K562 (cell line): Measurements from ENCODE around the gene SPRING1. TPM values are rescaled to one million over a fixed set of nuclear protein-coding genes. Genes with fewer than 3 reads are reported as not detected.

Experiments used
- BDP1 ChIP-seq: IDR thresholded peaks from 3 replicates; pipeline ENCODE4 v1.6.1; 2011; ENCODE audit not compliant: insufficient read length, insufficient read depth
- CBFA2T2 ChIP-seq: fragments of 450-650 bp; conservative IDR thresholded peaks from 2 replicates; pipeline ENCODE4 v1.6.1; 2017; ENCODE audit warnings: mild to moderate bottlenecking
- COPS2 ChIP-seq: fragments of 450-650 bp; conservative IDR thresholded peaks from 2 replicates; pipeline ENCODE4 v1.6.1; 2016; ENCODE audit warnings: mild to moderate bottlenecking, moderate library complexity
- ERF ChIP-seq: fragments of 450-650 bp; formaldehyde crosslinking; IDR thresholded peaks from 2 replicates; pipeline ENCODE4 v1.4.0; 2020; ENCODE audit warnings: mild to moderate bottlenecking, mixed read lengths
- GTF2E2 ChIP-seq: fragments of 200-800 bp; sonication (Bioruptor generic); IDR thresholded peaks from 2 replicates; pipeline ENCODE4 v1.6.1; 2016; ENCODE audit warnings: missing genetic modification characterization, missing compliant biosample characterization
- HSF4 ChIP-seq: fragments of 250-450 bp; sonication (Bioruptor Pico); IDR thresholded peaks from 2 replicates; pipeline ENCODE4 v2.1.2; 2022; ENCODE audit warnings: mild to moderate bottlenecking, moderate library complexity, borderline replicate concordance
- KLF1 ChIP-seq: fragments of 450-650 bp; IDR thresholded peaks from 2 replicates; pipeline ENCODE4 v1.6.1; 2016; ENCODE audit warnings: missing genetic modification characterization, missing compliant biosample characterization
- MAFF ChIP-seq: IDR thresholded peaks from 2 replicates; pipeline ENCODE4 v1.6.1; 2012; ENCODE audit warnings: low read length, improper control_type of control experiment
- MEIS2 ChIP-seq: fragments of 450-650 bp; IDR thresholded peaks from 2 replicates; pipeline ENCODE4 v1.6.1; 2014; ENCODE audit warnings: mild to moderate bottlenecking; ENCODE audit not compliant: partially characterized antibody
- MXI1 ChIP-seq: IDR thresholded peaks from 2 replicates; pipeline ENCODE4 v1.6.1; 2011; ENCODE audit warnings: low read depth, mild to moderate bottlenecking, improper control_type of control experiment, low read length
- NUFIP1 ChIP-seq: fragments of 450-650 bp; IDR thresholded peaks from 2 replicates; pipeline ENCODE4 v1.6.1; 2018; ENCODE audit not compliant: partially characterized antibody
- PCBP1 ChIP-seq: fragments of 200-400 bp; formaldehyde crosslinking; IDR thresholded peaks from 2 replicates; pipeline ENCODE4 v1.6.1; 2018; ENCODE audit warnings: mild to moderate bottlenecking, low read depth, low read length; ENCODE audit not compliant: poor library complexity, severe bottlenecking
- PCBP2 ChIP-seq: fragments of 200-400 bp; formaldehyde crosslinking; IDR thresholded peaks from 2 replicates; pipeline ENCODE4 v1.6.1; 2018; ENCODE audit warnings: low read length, low read depth, mild to moderate bottlenecking, moderate library complexity; ENCODE audit not compliant: poor library complexity, severe bottlenecking
- RFX1 ChIP-seq: fragments of 450-650 bp; IDR thresholded peaks from 2 replicates; pipeline ENCODE4 v1.6.1; 2016; ENCODE audit warnings: mild to moderate bottlenecking, moderate library complexity
- RUNX1 ChIP-seq: sonication (generic); IDR thresholded peaks from 2 replicates; pipeline ENCODE4 v1.6.1; 2016; ENCODE audit warnings: antibody characterized with exemption, low read depth
- TRIM24 ChIP-seq, 2 experiments: fragments of 450-650 bp; IDR thresholded peaks; 2 replicates each; pipeline ENCODE4 v1.6.1; 2016
- XRCC3 ChIP-seq: fragments of 450-650 bp; IDR thresholded peaks from 2 replicates; pipeline ENCODE4 v1.6.1; 2017; ENCODE audit warnings: mild to moderate bottlenecking, moderate library complexity
- XRCC5 ChIP-seq: fragments of 200-400 bp; formaldehyde crosslinking; IDR thresholded peaks from 2 replicates; pipeline ENCODE4 v1.6.1; 2017; ENCODE audit warnings: low read depth, mild to moderate bottlenecking, low read length
- YBX1 ChIP-seq: fragments of 450-650 bp; IDR thresholded peaks from 2 replicates; pipeline ENCODE4 v1.7.1; 2016; ENCODE audit warnings: mild to moderate bottlenecking
- ZNF174 ChIP-seq: fragments of 250-450 bp; sonication (Bioruptor Pico); IDR thresholded peaks from 2 replicates; pipeline ENCODE4 v1.4.0; 2020; ENCODE audit warnings: mild to moderate bottlenecking
- ZNF24 ChIP-seq: fragments of 450-650 bp; IDR thresholded peaks from 2 replicates; pipeline ENCODE4 v1.6.1; 2016
- ZNF282 ChIP-seq: sonication (generic); formaldehyde crosslinking; IDR thresholded peaks from 2 replicates; pipeline ENCODE4 v1.8.1; 2023; ENCODE audit warnings: missing genetic modification reagents
- polyA plus RNA-seq, 8 experiments: library from polyadenylated mRNA; depleted of rRNA in 4 of 8; stranded (reverse) in 5 of 8; unstranded in 3 of 8; fragments of >200 nt; fragmentation: Nextera tagmentation in 2 of 8; fragmentation: Illumina TruSeq in 1 of 8; extraction: Ambion mirVana in 2 of 8; extraction: Trizol in 1 of 8; gene quantifications; 2 replicates each; pipeline versions ENCODE4 v1.2.1 to v1.2.3, GENCODE V29; 2011 to 2014; ENCODE audit warnings: inconsistent platforms in 1 of 8, missing spikeins in 1 of 8
- total RNA-seq, 7 experiments: library from RNA; depleted of rRNA in 6 of 7; stranded (reverse); fragments of >200 nt in 6 of 7; fragmentation: Illumina TruSeq in 2 of 7; extraction: Trizol in 2 of 7; gene quantifications; 2 replicates each; pipeline versions ENCODE4 v1.2.1 to v1.2.3, GENCODE V29; 2011 to 2021; ENCODE audit warnings: low replicate concordance in 1 of 7
- TF ChIP-seq, protein P1 (sequence below): fragments of 150-350 bp; IDR thresholded peaks from 2 replicates; pipeline ENCODE4 v1.6.1; 2014; ENCODE audit warnings: low read depth, mild to moderate bottlenecking, low read length, borderline replicate concordance
- TF ChIP-seq, protein P2 (sequence below): fragments of 450-650 bp; IDR thresholded peaks from 2 replicates; pipeline ENCODE4 v1.6.1; 2014; ENCODE audit warnings: low read depth, mild to moderate bottlenecking, moderate library complexity, borderline replicate concordance
- TF ChIP-seq, protein P3 (sequence below): fragments of 250-450 bp; sonication (Bioruptor Pico); IDR thresholded peaks from 2 replicates; pipeline ENCODE4 v1.8.0; 2022; ENCODE audit warnings: inconsistent platforms

The SPRING1 gene
- total and polyA plus RNA-seq, 9 of the 15 experiments (the other 6 are each of a cell fraction or from before 2014, with no cell fraction given): 1.1 to 20.0 (median 8.0) TPM

DNA sequence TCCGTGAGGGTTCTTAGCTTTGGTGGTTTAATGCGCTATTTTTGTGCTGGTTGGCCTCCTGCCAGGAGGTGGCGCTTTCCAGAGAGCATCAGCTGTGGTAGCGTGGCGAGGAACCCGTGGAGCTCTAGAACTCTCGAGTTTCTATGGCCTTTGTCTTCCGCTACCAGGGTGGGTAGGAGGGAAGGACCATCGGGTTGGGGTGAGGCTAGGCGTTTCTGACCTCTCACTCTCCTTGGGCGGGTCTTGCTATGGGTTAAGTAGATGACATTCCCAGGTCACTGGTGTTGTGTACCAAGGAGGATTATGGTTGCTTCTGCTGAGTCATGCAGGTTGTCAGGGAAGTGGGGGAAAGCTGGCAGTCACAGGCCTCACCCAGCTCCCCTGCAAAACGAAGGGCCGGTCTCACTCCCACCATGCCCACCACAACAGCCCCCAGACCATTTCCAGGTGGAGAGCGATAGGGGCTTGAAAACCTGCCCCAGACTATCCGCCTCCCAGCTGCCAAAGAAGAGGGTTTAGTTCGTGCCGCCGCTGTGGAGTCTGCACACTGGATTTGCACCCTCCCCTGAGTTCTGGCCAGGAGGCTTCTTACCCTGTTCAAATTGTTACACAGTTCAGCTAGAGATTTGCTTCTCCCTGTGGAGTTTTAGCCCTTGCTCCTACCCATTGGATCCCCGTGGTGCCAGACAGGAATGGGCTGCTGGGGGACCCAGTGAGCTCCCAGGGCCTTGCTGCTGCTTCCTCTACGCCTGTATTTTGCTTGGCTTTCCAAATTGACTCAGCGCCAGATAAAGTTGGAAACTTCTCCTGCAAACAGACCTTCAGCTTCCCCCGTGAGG is 22.1 kb upstream of the SPRING1 start (continued):
- TF ChIP-seq, protein P1, sequence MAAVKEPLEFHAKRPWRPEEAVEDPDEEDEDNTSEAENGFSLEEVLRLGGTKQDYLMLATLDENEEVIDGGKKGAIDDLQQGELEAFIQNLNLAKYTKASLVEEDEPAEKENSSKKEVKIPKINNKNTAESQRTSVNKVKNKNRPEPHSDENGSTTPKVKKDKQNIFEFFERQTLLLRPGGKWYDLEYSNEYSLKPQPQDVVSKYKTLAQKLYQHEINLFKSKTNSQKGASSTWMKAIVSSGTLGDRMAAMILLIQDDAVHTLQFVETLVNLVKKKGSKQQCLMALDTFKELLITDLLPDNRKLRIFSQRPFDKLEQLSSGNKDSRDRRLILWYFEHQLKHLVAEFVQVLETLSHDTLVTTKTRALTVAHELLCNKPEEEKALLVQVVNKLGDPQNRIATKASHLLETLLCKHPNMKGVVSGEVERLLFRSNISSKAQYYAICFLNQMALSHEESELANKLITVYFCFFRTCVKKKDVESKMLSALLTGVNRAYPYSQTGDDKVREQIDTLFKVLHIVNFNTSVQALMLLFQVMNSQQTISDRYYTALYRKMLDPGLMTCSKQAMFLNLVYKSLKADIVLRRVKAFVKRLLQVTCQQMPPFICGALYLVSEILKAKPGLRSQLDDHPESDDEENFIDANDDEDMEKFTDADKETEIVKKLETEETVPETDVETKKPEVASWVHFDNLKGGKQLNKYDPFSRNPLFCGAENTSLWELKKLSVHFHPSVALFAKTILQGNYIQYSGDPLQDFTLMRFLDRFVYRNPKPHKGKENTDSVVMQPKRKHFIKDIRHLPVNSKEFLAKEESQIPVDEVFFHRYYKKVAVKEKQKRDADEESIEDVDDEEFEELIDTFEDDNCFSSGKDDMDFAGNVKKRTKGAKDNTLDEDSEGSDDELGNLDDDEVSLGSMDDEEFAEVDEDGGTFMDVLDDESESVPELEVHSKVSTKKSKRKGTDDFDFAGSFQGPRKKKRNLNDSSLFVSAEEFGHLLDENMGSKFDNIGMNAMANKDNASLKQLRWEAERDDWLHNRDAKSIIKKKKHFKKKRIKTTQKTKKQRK: no peak
- TF ChIP-seq RUNX1 (no peak), NUFIP1 (no peak), MXI1 (no peak), TRIM24 (IDR thresholded peaks at IDR 0.05) (no peak), YBX1 (no peak), ZNF282 (no peak), KLF1 (tag) (no peak), MEIS2 (no peak), PCBP2 (no peak), BDP1 (no peak), GTF2E2 (tag) (no peak), ERF (CRISPR knock-in tag) (no peak), XRCC3 (no peak), PCBP1 (no peak), XRCC5 (no peak), COPS2 (no peak), ZNF24 (peak; percentile 44; the same call in 1 of the 2 replicates), ZNF174 (CRISPR knock-in tag) (no peak), CBFA2T2 (no peak), MAFF (peak; percentile 80), RFX1 (peak; percentile 31; the same call in 1 of the 2 replicates), HSF4 (CRISPR knock-in tag) (no peak)
- TF ChIP-seq, protein P2, sequence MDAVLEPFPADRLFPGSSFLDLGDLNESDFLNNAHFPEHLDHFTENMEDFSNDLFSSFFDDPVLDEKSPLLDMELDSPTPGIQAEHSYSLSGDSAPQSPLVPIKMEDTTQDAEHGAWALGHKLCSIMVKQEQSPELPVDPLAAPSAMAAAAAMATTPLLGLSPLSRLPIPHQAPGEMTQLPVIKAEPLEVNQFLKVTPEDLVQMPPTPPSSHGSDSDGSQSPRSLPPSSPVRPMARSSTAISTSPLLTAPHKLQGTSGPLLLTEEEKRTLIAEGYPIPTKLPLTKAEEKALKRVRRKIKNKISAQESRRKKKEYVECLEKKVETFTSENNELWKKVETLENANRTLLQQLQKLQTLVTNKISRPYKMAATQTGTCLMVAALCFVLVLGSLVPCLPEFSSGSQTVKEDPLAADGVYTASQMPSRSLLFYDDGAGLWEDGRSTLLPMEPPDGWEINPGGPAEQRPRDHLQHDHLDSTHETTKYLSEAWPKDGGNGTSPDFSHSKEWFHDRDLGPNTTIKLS: peak; percentile 94; the same call in 1 of the 2 replicates
- TF ChIP-seq, protein P3, sequence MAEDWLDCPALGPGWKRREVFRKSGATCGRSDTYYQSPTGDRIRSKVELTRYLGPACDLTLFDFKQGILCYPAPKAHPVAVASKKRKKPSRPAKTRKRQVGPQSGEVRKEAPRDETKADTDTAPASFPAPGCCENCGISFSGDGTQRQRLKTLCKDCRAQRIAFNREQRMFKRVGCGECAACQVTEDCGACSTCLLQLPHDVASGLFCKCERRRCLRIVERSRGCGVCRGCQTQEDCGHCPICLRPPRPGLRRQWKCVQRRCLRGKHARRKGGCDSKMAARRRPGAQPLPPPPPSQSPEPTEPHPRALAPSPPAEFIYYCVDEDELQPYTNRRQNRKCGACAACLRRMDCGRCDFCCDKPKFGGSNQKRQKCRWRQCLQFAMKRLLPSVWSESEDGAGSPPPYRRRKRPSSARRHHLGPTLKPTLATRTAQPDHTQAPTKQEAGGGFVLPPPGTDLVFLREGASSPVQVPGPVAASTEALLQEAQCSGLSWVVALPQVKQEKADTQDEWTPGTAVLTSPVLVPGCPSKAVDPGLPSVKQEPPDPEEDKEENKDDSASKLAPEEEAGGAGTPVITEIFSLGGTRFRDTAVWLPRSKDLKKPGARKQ (CRISPR knock-in tag): no peak
